H1 (cell line): ENCODE data around the gene TGM2. TPM values are rescaled to one million over a fixed set of nuclear protein-coding genes. Genes with fewer than 3 reads are reported as not detected.

ENCODE experiments used
- KDM1A ChIP-seq: fragments of 200-600, 300-600 bp; sonication (generic); IDR thresholded peaks from 2 replicates; pipeline ENCODE4 v1.7.1; 2016; ENCODE audit warnings: mild to moderate bottlenecking, low read length, borderline replicate concordance
- POLR2A ChIP-seq, 2 experiments: IDR thresholded peaks; 1 replicate in 1 of 2; 2 replicates in 1 of 2; pipeline ENCODE4 v1.6.1; 2011; ENCODE audit warnings: low read depth in 2 of 2, low read length in 2 of 2, mild to moderate bottlenecking in 2 of 2; ENCODE audit errors: control extremely low read depth in 1 of 2
- POLR2AphosphoS5 ChIP-seq: IDR thresholded peaks from 2 replicates; pipeline ENCODE4 v1.6.1; 2011; ENCODE audit warnings: low read depth, low read length
- POU5F1 ChIP-seq: IDR thresholded peaks from 2 replicates; pipeline ENCODE4 v1.6.1; 2011; ENCODE audit warnings: low read depth, mild to moderate bottlenecking, low read length, moderate library complexity
- RFX5 ChIP-seq: IDR thresholded peaks from 2 replicates; pipeline ENCODE4 v1.6.1; 2011; ENCODE audit warnings: low read depth, low read length, improper control_type of control experiment, borderline replicate concordance
- RNF2 ChIP-seq: fragments of 200-900, 300-1000 bp; sonication (generic); IDR thresholded peaks from 2 replicates; pipeline ENCODE4 v1.7.1; 2016; ENCODE audit warnings: borderline replicate concordance, low read depth, mild to moderate bottlenecking, antibody characterized with exemption, low read length; ENCODE audit not compliant: poor library complexity, severe bottlenecking; ENCODE audit errors: missing control alignments
- TAF7 ChIP-seq: optimal IDR thresholded peaks from 2 replicates; pipeline ENCODE3; 2011; ENCODE audit warnings: low read depth, mild to moderate bottlenecking, inconsistent platforms, low read length, moderate library complexity, borderline replicate concordance
- TEAD4 ChIP-seq: IDR thresholded peaks from 2 replicates; pipeline ENCODE4 v1.6.1; 2012; ENCODE audit warnings: low read depth, low read length, inconsistent platforms, mixed read lengths
- polyA plus RNA-seq, 7 experiments: library from polyadenylated mRNA; depleted of rRNA in 3 of 7; stranded (reverse) in 5 of 7; unstranded in 2 of 7; fragments of >200 nt in 5 of 7; fragments of 200-250 nt in 2 of 7; gene quantifications; 1 replicate in 5 of 7; 2 replicates in 1 of 7; 4 replicates in 1 of 7; pipeline versions ENCODE4 v1.2.1 to v1.2.3, GENCODE V29; 2011 to 2013; ENCODE audit warnings: missing spikeins in 2 of 7, mixed read lengths in 2 of 7
- total RNA-seq: library from RNA; stranded (reverse); fragmentation: NEBNext Ultra II Directional; extraction: Animal tissue kit (Norgen Biotek cat#: 25700); gene quantifications from 2 replicates; pipeline ENCODE4 v1.2.1, GENCODE V29; 2021
- TF ChIP-seq, protein P1 (sequence below): fragments of 300-600 bp; sonication (generic); IDR thresholded peaks from 2 replicates; pipeline ENCODE4 v1.7.1; 2012; ENCODE audit warnings: low read length, moderate library complexity, mild to moderate bottlenecking, inconsistent platforms; ENCODE audit not compliant: insufficient replicate concordance
- TF ChIP-seq, protein P2 (sequence below): IDR thresholded peaks from 2 replicates; pipeline ENCODE4 v1.6.1; 2011; ENCODE audit warnings: low read length, improper control_type of control experiment

TGM2 gene
- total and polyA plus RNA-seq, 2 of the 8 experiments (the other 6 are each of a cell fraction or from before 2014, with no cell fraction given): 0.86 to 1.0 TPM

DNA sequence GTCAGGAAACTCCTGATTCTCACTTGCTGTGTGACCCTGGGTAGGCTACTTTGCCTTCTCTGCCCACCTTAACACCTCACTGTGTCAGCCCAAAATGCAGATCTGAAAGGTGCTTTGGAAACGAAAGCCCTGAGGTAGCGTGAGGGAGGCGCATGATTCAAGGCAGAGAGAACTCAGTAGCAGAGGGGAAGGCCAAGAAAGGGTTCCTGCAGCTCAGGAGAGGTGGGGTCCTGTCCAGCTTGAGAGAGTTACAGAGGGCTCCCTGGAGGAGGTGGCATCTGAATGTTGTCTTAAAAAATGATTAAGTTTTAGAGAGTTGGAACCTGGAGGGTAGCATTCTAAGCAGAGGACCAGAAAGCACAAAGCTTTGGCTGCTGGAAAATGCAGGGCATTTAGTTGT is 13.6 kb downstream of the TGM2 start (continued):
- TF ChIP-seq, protein P1, sequence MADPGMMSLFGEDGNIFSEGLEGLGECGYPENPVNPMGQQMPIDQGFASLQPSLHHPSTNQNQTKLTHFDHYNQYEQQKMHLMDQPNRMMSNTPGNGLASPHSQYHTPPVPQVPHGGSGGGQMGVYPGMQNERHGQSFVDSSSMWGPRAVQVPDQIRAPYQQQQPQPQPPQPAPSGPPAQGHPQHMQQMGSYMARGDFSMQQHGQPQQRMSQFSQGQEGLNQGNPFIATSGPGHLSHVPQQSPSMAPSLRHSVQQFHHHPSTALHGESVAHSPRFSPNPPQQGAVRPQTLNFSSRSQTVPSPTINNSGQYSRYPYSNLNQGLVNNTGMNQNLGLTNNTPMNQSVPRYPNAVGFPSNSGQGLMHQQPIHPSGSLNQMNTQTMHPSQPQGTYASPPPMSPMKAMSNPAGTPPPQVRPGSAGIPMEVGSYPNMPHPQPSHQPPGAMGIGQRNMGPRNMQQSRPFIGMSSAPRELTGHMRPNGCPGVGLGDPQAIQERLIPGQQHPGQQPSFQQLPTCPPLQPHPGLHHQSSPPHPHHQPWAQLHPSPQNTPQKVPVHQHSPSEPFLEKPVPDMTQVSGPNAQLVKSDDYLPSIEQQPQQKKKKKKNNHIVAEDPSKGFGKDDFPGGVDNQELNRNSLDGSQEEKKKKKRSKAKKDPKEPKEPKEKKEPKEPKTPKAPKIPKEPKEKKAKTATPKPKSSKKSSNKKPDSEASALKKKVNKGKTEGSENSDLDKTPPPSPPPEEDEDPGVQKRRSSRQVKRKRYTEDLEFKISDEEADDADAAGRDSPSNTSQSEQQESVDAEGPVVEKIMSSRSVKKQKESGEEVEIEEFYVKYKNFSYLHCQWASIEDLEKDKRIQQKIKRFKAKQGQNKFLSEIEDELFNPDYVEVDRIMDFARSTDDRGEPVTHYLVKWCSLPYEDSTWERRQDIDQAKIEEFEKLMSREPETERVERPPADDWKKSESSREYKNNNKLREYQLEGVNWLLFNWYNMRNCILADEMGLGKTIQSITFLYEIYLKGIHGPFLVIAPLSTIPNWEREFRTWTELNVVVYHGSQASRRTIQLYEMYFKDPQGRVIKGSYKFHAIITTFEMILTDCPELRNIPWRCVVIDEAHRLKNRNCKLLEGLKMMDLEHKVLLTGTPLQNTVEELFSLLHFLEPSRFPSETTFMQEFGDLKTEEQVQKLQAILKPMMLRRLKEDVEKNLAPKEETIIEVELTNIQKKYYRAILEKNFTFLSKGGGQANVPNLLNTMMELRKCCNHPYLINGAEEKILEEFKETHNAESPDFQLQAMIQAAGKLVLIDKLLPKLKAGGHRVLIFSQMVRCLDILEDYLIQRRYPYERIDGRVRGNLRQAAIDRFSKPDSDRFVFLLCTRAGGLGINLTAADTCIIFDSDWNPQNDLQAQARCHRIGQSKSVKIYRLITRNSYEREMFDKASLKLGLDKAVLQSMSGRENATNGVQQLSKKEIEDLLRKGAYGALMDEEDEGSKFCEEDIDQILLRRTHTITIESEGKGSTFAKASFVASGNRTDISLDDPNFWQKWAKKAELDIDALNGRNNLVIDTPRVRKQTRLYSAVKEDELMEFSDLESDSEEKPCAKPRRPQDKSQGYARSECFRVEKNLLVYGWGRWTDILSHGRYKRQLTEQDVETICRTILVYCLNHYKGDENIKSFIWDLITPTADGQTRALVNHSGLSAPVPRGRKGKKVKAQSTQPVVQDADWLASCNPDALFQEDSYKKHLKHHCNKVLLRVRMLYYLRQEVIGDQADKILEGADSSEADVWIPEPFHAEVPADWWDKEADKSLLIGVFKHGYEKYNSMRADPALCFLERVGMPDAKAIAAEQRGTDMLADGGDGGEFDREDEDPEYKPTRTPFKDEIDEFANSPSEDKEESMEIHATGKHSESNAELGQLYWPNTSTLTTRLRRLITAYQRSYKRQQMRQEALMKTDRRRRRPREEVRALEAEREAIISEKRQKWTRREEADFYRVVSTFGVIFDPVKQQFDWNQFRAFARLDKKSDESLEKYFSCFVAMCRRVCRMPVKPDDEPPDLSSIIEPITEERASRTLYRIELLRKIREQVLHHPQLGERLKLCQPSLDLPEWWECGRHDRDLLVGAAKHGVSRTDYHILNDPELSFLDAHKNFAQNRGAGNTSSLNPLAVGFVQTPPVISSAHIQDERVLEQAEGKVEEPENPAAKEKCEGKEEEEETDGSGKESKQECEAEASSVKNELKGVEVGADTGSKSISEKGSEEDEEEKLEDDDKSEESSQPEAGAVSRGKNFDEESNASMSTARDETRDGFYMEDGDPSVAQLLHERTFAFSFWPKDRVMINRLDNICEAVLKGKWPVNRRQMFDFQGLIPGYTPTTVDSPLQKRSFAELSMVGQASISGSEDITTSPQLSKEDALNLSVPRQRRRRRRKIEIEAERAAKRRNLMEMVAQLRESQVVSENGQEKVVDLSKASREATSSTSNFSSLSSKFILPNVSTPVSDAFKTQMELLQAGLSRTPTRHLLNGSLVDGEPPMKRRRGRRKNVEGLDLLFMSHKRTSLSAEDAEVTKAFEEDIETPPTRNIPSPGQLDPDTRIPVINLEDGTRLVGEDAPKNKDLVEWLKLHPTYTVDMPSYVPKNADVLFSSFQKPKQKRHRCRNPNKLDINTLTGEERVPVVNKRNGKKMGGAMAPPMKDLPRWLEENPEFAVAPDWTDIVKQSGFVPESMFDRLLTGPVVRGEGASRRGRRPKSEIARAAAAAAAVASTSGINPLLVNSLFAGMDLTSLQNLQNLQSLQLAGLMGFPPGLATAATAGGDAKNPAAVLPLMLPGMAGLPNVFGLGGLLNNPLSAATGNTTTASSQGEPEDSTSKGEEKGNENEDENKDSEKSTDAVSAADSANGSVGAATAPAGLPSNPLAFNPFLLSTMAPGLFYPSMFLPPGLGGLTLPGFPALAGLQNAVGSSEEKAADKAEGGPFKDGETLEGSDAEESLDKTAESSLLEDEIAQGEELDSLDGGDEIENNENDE: no peak
- TF ChIP-seq TEAD4: no peak
- no peak for TF ChIP-seq POLR2AphosphoS5
- no peak for TF ChIP-seq RFX5
- TF ChIP-seq POLR2A (IDR thresholded peaks at IDR 0.05; ENCODE audit: control extremely low read depth in 1 of 2, low read depth in 2 of 2, low read length in 2 of 2): no peak
- no peak for TF ChIP-seq RNF2
- TF ChIP-seq, protein P2, sequence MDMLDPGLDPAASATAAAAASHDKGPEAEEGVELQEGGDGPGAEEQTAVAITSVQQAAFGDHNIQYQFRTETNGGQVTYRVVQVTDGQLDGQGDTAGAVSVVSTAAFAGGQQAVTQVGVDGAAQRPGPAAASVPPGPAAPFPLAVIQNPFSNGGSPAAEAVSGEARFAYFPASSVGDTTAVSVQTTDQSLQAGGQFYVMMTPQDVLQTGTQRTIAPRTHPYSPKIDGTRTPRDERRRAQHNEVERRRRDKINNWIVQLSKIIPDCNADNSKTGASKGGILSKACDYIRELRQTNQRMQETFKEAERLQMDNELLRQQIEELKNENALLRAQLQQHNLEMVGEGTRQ: no peak
- TF ChIP-seq KDM1A: no peak
- TF ChIP-seq POU5F1: no peak
- TF ChIP-seq TAF7: no peak
